ENCODE measurements around the gene ANGPTL2. TPM values are rescaled to one million over a fixed set of nuclear protein-coding genes. Genes with fewer than 3 reads are reported as not detected.

Gene ANGPTL2
- total and polyA plus RNA-seq, 2 of the 4 experiments (the other 2 are of a cell fraction), result 9.5 to 25.1 TPM

- peak overlapping the region; percentile 67 for H2BK5ac ChIP-seq (ENCODE audit: low read depth, low read length, poor library complexity, severe bottlenecking)
- H3K4me2 ChIP-seq (ENCODE audit: low read depth, low read length), result no peak overlapping the region
- CTCF ChIA-PET, result interaction anchor here (0.9 to 1.2 kb wide), 3 partner anchors 27 to 112 kb away, joined by 3 to 5 read pairs (median 3); no protein-coding TSS in a partner anchor
- no peak for TF ChIP-seq USF2 (IDR thresholded peaks at IDR 0.05; ENCODE audit: low read depth, low read length)
- no peak for TF ChIP-seq RCOR1 (IDR thresholded peaks at IDR 0.05; ENCODE audit: insufficient replicate concordance, low read length)
- TF ChIP-seq RAD21 (IDR thresholded peaks at IDR 0.05; ENCODE audit: low read length), result no peak
- TF ChIP-seq SMC3 (IDR thresholded peaks at IDR 0.05; ENCODE audit: low read depth, low read length), result peak; percentile 23; the same call in 1 of the 2 replicates
- TF ChIP-seq FOS (IDR thresholded peaks at IDR 0.05; ENCODE audit: low read depth, low read length), result peak; percentile 52; the same call in 1 of the 2 replicates
- no peak overlapping the region for H3K56ac ChIP-seq (ENCODE audit: extremely low read depth, insufficient read depth, low read length)
- no peak overlapping the region for H3K4me3 ChIP-seq (ENCODE audit: insufficient read depth, low read depth, low read length)
- ATAC-seq (ENCODE audit: low read depth) (peak; percentile 55), DNase-seq (peak; percentile 82)
- POLR2A ChIA-PET (ENCODE audit: unreplicated experiment), result interaction anchor here (0.9 kb wide), 1 partner anchor 22 kb away, joined by 3 read pairs; no protein-coding TSS in a partner anchor
- no peaks in the 10 kb centered on the region for H3K79me1 ChIP-seq (ENCODE audit: low read depth in 1 of 2, low read length in 2 of 2)
- no peaks in the 10 kb centered on the region for H3K36me3 ChIP-seq (ENCODE audit: control insufficient read depth, insufficient read depth, low read length)
- H2BK120ac ChIP-seq (ENCODE audit: low read depth, low read length), result peak overlapping the region; percentile 70; the same call in 1 of the 2 replicates
- H3K23ac ChIP-seq (ENCODE audit: low read depth, low read length), result no peak overlapping the region
- no peak overlapping the region for H3K18ac ChIP-seq (ENCODE audit: low read depth, low read length)
- no peak overlapping the region for H3K27ac ChIP-seq (ENCODE audit: insufficient read depth, low read length)
- H3K14ac ChIP-seq (replicated peaks; ENCODE audit: low read depth, low read length), result no peak overlapping the region
- H4K8ac ChIP-seq (ENCODE audit: low read depth in 2 of 2, low read length in 2 of 2), result peak overlapping the region in 1 of 2 experiments; percentile 18; a peak in 3 of 4 replicates
- no peaks in the 10 kb centered on the region for H4K20me1 ChIP-seq (ENCODE audit: insufficient read depth, low read length)
- WGBS, 2 experiments (ENCODE audit: extremely low coverage in 2 of 2, insufficient read length in 1 of 2), result no CpG with 5 or more reads among the region's 2 CpGs
- H4K5ac ChIP-seq (ENCODE audit: low read depth, low read length), result no peak overlapping the region
- H4K91ac ChIP-seq (ENCODE audit: insufficient read depth, low read depth, low read length), result no peak overlapping the region
- H2AK5ac ChIP-seq (ENCODE audit: low read depth, low read length), result no peak overlapping the region
- peaks cover 26% of the 10 kb centered on the region for H3K9me1 ChIP-seq (ENCODE audit: insufficient read depth, low read length)
- no peaks in the 10 kb centered on the region for H3K27me3 ChIP-seq (ENCODE audit: control insufficient read depth, insufficient read depth, low read length)
- no peak overlapping the region for H2BK15ac ChIP-seq (ENCODE audit: low read depth, low read length)
- H3K4me1 ChIP-seq (ENCODE audit: control insufficient read depth, insufficient read depth, low read length), result peaks cover 21% of the 10 kb centered on the region
- no TSS peak for BruUV-seq (replicated peaks)
- no peak overlapping the region for H2BK20ac ChIP-seq (ENCODE audit: low read depth, low read length)
- in situ Hi-C loops (cut with MboI; ENCODE audit: low sequenced_read_pairs) (no loop called here), dilution Hi-C loops (cut with HindIII; ENCODE audit: low sequenced_read_pairs, unreplicated experiment) (no loop called here), intact Hi-C loops (cut with micrococcal nuclease) (no loop called here)
- H3K9ac ChIP-seq (ENCODE audit: low read depth, low read length), result no peak overlapping the region
- no peak overlapping the region for H2AK9ac ChIP-seq (replicated peaks; ENCODE audit: low read depth, low read length, poor library complexity)
- no peak overlapping the region for H2AFZ ChIP-seq (replicated peaks; ENCODE audit: low read length, poor library complexity)
- no peaks in the 10 kb centered on the region for H3K9me3 ChIP-seq (ENCODE audit: control insufficient read depth, insufficient read depth, low read length)
- no peak overlapping the region for H3K4ac ChIP-seq (ENCODE audit: low read depth, low read length)
Measured at GRCh38 chr9:127163409-127163808, 41.0 kb upstream of the ANGPTL2 start.
